ENCODE results near the gene LRRC8B.

Gene LRRC8B

GRCh38 chr1:89633800-89634625, 109.4 kb downstream of the LRRC8B start:
- TF ChIP-seq EZH2phosphoT487 (conservative IDR thresholded peaks at IDR 0.05; ENCODE audit: low read length) (no peak), CTCF (IDR thresholded peaks at IDR 0.05; ENCODE audit: insufficient read depth, low read length, poor library complexity, severe bottlenecking) (no peak)
- Histone ChIP-seq H3F3A (ENCODE audit: insufficient read depth) (peaks cover 16% of the 10 kb centered on the region), H3K27me3 (ENCODE audit: low read length) (no peaks in the 10 kb centered on the region), H3K9me2 (replicated peaks; ENCODE audit: insufficient read depth, low read length) (no peaks in the 10 kb centered on the region), H2AFZ (ENCODE audit: low read depth, low read length, severe bottlenecking) (peak overlapping the region; percentile 85), H3K4me3 (ENCODE audit: insufficient read depth, low read length, poor library complexity, severe bottlenecking) (peak overlapping the region; percentile 59), H3K36me3 (ENCODE audit: low read length) (no peaks in the 10 kb centered on the region), H3K4me2 (ENCODE audit: low read depth, low read length, poor library complexity, severe bottlenecking) (peak overlapping the region; percentile 70), H4K20me1 (ENCODE audit: low read depth, low read length) (peaks cover 5% of the 10 kb centered on the region; the same call in 1 of the 2 replicates), H3K27ac (ENCODE audit: low read depth, low read length) (no peak overlapping the region), H3K9me3 (ENCODE audit: insufficient read depth, low read length) (no peaks in the 10 kb centered on the region), H3K79me2 (ENCODE audit: insufficient read depth, low read length) (no peaks in the 10 kb centered on the region), H3K9ac (ENCODE audit: low read length) (peak overlapping the region; percentile 74)

- Histone ChIP-seq H3K27ac (ENCODE audit: low read depth, low read length) (no peak overlapping the region), H3K9me2 (replicated peaks; ENCODE audit: insufficient read depth, low read length) (no peaks in the 10 kb centered on the region), H3F3A (ENCODE audit: insufficient read depth) (peaks cover 12% of the 10 kb centered on the region), H3K79me2 (ENCODE audit: insufficient read depth, low read length) (0 out of 2 replicates have a peak, but pooled peaks cover 6% of the 10 kb centered on the region), H3K27me3 (ENCODE audit: low read length) (no peaks in the 10 kb centered on the region), H3K9ac (ENCODE audit: low read length) (no peak overlapping the region), H2AFZ (ENCODE audit: low read depth, low read length, severe bottlenecking) (no peak overlapping the region), H3K4me3 (ENCODE audit: insufficient read depth, low read length, poor library complexity, severe bottlenecking) (no peak overlapping the region), H3K36me3 (ENCODE audit: low read length) (no peaks in the 10 kb centered on the region), H3K4me2 (ENCODE audit: low read depth, low read length, poor library complexity, severe bottlenecking) (no peak overlapping the region), H4K20me1 (ENCODE audit: low read depth, low read length) (peaks cover 5% of the 10 kb centered on the region; the same call in 1 of the 2 replicates), H3K9me3 (ENCODE audit: insufficient read depth, low read length) (no peaks in the 10 kb centered on the region)
- TF ChIP-seq CTCF (IDR thresholded peaks at IDR 0.05; ENCODE audit: insufficient read depth, low read length, poor library complexity, severe bottlenecking) (no peak), EZH2phosphoT487 (conservative IDR thresholded peaks at IDR 0.05; ENCODE audit: low read length) (no peak)
These were observed 111.5 kb downstream of the LRRC8B start for GRCh38 chr1:89635825-89636815.

- Histone ChIP-seq H3K27me3 (ENCODE audit: low read length) (no peaks in the 10 kb centered on the region), H3K79me2 (ENCODE audit: insufficient read depth, low read length) (0 out of 2 replicates have a peak, but pooled peaks cover 13% of the 10 kb centered on the region), H3K27ac (ENCODE audit: low read depth, low read length) (no peak overlapping the region), H3K4me2 (ENCODE audit: low read depth, low read length, poor library complexity, severe bottlenecking) (no peak overlapping the region), H3K9ac (ENCODE audit: low read length) (no peak overlapping the region), H3F3A (ENCODE audit: insufficient read depth) (peaks cover 11% of the 10 kb centered on the region), H3K36me3 (ENCODE audit: low read length) (no peaks in the 10 kb centered on the region), H2AFZ (ENCODE audit: low read depth, low read length, severe bottlenecking) (no peak overlapping the region), H3K9me3 (ENCODE audit: insufficient read depth, low read length) (no peaks in the 10 kb centered on the region), H4K20me1 (ENCODE audit: low read depth, low read length) (peaks cover 5% of the 10 kb centered on the region; the same call in 1 of the 2 replicates), H3K9me2 (replicated peaks; ENCODE audit: insufficient read depth, low read length) (no peaks in the 10 kb centered on the region), H3K4me3 (ENCODE audit: insufficient read depth, low read length, poor library complexity, severe bottlenecking) (no peak overlapping the region)
- no peak for TF ChIP-seq CTCF (IDR thresholded peaks at IDR 0.05; ENCODE audit: insufficient read depth, low read length, poor library complexity, severe bottlenecking)
These were observed 112.9 kb downstream of the LRRC8B start for GRCh38 chr1:89637496-89637895.

All from SU-DHL-6 (cell line).